ENCODE measurements around the gene GPSM1.
"Not testable (repeated sequence)": the region's sequence is repeated elsewhere in the genome, so short reads cannot be mapped to it uniquely, and the experiment has no call there.

Gene GPSM1

DNA sequence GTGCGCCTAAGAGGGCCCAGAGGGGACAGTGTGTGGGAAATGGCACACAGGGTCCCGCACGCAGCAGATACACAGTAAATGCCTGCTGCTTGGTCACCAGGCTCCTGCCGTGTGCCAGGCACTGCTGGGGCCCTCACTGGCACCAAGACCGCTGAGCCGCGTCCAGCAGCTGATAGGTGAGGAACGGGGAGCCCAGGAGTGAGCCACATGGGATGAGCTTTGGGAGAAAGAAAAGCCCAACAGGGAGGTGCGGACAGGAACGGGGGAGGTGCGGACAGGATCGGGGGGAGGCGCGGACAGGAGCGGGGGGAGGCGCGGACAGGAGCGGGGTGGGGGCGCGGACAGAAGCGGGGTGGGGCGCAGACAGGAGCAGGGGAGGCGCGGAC, 16.5 kb downstream of the GPSM1 start:
- no peak for DNase-seq (ENCODE audit: low read depth, low spot score)

DNA sequence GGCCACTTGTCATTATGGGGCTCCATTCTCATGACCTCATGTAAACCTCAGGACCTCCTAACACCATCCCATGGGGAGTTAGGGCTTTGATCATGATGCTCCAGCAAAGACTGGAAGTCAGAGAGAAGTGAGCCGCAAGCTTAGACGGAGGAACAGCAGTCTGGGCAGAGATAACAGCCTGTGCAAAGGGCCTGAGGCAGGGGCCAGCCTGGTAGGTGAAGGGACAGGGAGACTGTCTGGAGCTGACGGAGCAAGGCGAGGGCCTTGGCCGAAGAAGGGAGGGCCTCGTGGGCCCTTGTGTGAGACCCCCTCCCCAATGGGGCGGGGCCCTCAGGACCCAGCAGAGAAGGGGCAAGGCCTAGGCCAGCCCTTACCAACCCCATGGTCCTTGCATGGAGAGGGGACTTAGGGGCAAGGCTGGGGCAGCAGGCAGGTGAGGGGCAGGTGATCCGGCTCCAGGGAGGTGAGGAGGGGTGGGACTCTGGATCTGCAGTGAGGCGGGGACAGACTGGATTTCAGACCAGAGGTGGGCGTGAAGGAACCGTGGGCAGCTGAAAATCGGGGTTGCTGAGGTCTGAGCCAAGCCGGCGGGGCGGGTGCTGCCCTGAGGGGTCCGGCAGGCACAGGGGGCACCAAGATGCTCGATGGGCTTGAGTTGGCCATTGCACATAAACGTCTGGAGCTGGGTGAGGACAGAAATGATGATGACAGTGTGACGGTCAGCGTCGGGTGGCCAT, 17.4 kb downstream of the GPSM1 start:
- DNase-seq (ENCODE audit: low read depth, low spot score): no peak

DNA sequence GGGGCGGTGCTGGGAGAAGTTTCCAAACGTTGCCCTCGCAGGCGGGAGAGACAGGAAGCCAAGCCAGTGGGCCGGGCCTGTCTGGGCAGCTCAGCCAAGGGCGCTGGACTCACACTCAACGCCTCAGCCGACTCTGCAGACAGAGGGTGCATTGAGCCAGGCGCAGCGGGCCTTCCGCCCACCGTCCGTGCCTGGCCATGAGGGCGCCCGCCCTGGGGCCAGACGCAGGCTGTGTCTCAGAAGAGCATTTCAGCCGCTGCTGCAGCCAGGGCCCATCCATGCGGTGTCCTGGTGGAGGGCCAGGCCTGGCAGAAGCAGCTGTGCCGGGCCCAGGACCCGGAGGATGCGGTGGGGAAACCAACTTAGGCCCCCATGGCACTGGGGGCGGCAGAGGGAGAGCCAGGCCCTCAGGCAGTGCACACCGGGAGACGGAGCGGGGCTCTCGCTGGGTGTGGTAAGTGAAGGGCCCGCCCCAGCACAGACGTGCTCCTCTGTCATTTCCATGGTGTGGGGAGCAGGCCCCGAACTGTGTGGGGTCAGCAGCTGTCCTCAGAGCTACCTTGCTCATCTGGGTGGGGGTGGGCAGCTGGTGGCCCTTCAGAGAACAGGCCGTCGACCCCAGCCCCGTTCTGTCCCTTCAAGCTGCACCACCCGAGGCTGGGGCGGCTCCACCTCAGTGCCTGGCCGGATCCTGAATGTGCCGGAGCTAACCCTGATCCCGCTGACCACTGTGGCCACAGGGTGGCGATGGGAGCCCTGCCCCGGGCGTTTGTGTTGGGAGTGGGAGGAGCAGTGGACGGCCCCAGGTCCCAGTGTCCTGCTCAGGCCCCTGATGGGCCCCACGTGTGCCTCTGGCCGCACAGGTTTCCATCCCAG, 18.2 kb downstream of the GPSM1 start:
- DNase-seq (ENCODE audit: low read depth, low spot score): peak; percentile 81

GRCh38 chr9:136346157-136346481, 18.8 kb downstream of the GPSM1 start:
- DNase-seq (ENCODE audit: low read depth, low spot score): no peak

GRCh38 chr9:136346927-136347465, 19.7 kb downstream of the GPSM1 start:
- DNase-seq (ENCODE audit: low read depth, low spot score): no peak

GRCh38 chr9:136347472-136348256, 20.3 kb downstream of the GPSM1 start:
- no peak for DNase-seq (ENCODE audit: low read depth, low spot score)

GRCh38 chr9:136348691-136349090, 21.4 kb downstream of the GPSM1 start:
- DNase-seq (ENCODE audit: low read depth, low spot score): no peak

DNA sequence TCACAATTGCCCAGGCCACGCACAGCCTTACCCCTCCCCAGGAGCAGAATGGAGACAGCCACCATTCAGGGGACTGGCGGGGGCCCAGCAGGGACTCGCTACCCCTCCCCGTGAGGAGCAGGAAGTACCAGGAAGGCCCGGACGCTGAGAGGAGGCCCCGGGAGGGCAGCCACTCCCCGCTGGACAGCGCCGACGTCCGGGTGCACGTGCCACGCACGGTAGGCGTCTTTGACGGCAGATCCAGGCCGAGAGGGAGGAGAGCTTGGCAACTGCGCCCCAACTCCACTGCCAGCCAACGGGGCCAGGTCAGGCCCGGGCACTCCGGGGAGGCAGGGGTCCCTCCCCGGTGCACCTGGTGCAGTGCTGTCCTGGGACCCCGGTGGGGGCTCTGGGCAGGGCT, 22.2 kb downstream of the GPSM1 start:
- no peak for DNase-seq (ENCODE audit: low read depth, low spot score)

DNA sequence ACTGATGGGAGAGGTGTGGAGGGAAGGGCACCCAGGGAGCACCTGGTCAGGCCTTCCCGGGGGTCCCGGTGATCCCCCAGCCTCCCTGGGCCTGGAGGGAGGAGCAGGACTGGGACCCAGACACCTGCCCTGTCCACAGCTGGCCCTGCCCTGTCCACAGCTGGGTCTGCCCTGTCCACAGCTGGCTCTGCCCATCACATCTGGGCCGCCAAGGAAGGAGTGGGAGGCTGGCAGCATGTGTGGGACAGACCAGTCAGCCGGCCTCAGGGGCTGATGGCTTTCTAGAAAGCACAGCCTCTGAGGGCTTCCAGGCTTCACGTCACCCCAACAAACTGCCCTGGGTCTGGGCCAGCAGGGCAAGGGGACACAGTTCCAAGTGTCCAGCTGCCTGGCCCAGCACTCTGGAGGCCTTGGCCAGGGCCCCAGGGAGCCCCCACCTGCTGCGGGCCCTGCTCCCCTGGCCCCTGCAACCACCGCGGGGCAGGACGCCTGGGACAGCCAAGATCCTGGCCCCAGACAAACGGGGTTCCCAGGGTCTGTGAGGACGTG, 24.0 kb downstream of the GPSM1 start:
- DNase-seq (ENCODE audit: low read depth, low spot score): no peak

- DNase-seq (ENCODE audit: low read depth, low spot score): not testable (repeated sequence)
Observed at GRCh38 chr9:136351868-136352267, 24.5 kb downstream of the GPSM1 start.

- no peak for DNase-seq (ENCODE audit: low read depth, low spot score)
Observed at GRCh38 chr9:136352682-136353081, 25.3 kb downstream of the GPSM1 start.

DNA sequence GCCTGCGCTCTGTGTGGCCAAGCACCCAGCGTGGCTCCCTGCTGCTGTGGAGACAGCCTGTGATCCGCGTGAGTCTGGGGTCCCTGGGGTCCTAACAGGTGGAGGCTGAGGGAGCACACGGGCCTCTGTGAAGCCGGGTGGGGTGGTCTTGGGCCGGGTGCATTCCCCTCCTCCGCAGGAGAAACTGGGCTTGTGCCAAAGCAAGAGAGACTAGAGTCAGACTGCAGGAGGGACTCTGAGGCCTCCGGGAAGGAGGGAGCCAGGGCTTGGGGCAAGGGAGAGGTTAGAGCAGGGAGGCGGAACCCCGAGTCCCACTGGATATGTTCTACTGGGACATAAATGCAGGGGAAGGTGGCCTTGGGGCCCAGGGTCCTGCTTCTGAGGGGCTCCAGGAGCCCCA, 25.7 kb downstream of the GPSM1 start:
- no peak for DNase-seq (ENCODE audit: low read depth, low spot score)

DNA sequence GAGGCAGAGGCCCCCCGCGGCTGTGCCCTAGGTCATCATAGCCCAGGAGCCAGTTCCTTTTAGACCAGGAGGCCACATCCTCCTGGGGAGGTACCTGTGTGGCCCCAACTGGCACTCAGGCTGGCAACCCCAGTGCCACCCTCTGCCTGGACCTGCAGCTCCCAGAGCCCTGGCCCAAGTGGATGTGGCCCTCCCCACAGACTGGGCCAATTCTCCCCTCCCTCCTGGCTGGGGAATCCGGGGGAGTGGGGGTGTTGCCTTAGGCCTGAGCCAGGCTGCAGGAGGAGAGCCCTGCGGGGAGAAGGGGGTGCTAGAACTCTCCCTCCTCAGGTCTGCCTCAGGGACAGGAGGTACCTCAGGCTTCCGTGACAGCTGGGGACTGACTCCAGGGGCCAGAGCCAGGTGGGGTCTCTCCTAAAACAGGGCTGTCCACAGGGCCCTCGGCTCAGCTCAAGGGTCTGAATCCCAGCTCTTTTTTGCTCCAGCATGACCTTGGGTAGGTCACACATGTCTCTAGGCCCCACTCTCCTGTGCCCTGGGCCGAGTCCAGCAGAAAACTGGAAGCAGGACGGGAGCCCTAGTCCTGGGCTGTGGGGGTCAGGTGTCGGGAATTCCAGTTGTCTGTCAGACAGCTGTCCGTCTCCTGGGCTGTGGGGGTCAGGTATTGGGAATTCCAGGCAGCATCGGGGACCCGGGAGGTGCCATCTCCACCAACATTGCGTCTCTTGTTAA, 26.6 kb downstream of the GPSM1 start:
- DNase-seq (ENCODE audit: low read depth, low spot score): no peak

- DNase-seq (ENCODE audit: low read depth, low spot score): no peak
Observed at GRCh38 chr9:136354592-136355085, 27.3 kb downstream of the GPSM1 start.

DNA sequence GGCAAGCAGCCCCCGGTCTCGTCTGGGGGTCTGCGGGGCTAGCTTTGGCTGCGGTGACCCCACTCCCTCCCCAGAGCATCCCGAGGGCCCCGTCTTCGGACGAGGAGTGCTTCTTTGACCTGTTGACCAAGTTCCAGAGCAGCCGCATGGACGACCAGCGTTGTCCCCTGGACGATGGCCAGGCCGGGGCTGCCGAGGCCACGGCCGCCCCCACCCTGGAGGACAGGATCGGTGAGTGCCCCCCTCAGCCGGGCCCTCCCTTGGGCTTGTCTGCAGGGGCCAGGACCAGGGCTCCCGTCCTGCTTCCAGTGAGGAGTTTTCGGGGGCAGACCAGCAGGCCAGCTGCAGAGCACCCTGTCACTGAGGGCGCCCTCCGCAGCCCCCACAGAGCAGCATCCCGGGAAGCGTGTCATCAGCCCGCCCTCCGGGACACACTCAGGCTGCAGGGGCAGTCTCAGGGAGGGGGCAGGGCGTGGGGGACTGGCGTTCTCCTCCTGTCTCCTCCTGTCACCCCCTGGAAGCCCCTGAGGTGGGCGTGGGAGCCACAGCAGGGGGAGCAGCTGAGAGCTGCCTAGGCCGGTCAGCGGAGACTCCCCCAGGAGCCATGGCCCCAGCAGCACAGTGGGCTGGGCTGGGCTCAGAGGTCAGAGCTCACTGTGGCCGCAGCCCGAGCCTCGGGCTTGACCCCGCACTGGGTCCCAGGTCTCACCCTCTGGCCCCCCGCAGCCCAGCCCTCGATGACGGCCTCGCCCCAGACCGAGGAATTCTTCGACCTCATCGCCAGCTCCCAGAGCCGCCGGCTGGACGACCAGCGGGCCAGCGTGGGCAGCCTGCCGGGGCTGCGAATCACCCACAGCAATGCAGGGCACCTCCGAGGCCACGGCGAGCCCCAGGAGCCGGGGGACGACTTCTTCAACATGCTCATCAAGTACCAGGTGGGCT, 28.5 kb downstream of the GPSM1 start:
- no peak for DNase-seq (ENCODE audit: low read depth, low spot score)

DNA sequence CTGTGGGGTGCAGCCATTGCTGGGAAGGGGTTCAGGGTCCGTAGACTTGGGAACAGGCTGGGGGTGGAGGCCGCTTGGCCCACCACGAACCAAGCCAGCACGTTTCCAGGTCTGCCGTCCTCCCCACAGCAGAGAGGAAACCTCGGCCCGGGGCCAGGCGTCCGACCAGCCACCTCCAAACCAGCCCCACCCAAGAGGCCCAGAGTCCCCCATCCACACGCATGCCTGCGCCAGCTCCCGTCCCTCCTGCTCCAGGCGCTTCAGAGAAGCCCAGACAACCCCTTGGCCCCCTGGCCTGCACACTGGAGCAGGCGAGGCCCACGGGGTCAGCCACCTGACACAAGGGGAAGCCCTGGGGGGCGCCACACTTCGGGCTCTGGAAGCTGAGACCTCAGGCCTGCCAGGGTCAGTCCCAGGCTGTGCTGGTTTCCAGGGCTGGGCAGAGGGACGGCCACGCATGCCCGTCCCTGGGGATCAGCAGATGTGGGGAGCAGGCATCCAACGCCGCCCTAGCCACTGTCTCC, 29.9 kb downstream of the GPSM1 start:
- no peak for DNase-seq (ENCODE audit: low read depth, low spot score)

DNA sequence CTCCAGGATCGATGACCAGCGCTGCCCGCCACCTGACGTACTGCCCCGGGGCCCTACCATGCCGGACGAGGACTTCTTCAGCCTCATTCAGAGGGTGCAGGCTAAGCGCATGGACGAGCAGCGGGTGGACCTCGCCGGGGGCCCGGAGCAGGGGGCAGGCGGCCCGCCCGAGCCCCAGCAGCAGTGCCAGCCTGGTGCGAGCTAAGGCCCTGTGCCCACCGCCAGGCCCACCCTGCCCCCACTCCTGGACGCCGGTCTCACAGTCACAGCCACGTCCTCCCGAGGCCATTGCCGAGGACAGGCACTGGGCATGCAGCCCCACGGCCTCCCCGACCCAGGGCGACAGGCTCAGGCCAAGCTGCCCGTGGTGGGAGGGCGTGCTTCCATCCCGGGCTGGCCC, 30.7 kb downstream of the GPSM1 start:
- DNase-seq (ENCODE audit: low read depth, low spot score): no peak

- DNase-seq (ENCODE audit: low read depth, low spot score): no peak
Observed at GRCh38 chr9:136358888-136359287, 31.5 kb downstream of the GPSM1 start.

Measured in ELF-1 (cell line).